ENCODE data around the gene ARID1B.

The ARID1B gene

DNA sequence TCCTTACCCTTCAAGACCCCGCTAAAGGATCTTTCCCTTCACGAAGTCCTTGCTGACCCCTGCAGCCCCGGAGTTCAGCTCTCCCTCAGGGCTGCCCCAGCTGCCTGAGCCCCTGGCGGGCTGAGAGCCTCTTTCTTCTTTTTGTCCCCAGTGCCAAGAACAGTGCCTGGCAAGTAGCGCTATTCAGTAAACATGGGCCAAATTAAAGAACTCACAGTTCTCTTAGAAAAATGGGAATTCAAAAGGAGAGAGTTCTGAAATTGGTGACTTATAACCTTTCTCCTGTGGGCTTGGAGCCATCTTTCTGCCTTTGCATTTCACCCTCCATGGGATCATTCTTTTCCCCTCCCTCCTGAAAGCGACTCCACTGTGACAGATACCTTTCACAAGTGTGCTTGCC lies 318.9 kb downstream of the ARID1B start:
- Mint-ChIP-seq H3K4me3 (no peak overlapping the region), H3K9me3 (no peaks in the 10 kb centered on the region), H3K4me1 (ENCODE audit: low read depth) (peaks cover 92% of the 10 kb centered on the region), H3K27ac (peak overlapping the region; percentile 91), H3K36me3 (ENCODE audit: low read depth) (peaks cover 24% of the 10 kb centered on the region), H3K27me3 (no peaks in the 10 kb centered on the region)
- intact Hi-C loops (cut with micrococcal nuclease), result loop anchor here (10.0 kb wide), 1 partner anchor 51 kb away; no protein-coding TSS in a partner anchor

DNA sequence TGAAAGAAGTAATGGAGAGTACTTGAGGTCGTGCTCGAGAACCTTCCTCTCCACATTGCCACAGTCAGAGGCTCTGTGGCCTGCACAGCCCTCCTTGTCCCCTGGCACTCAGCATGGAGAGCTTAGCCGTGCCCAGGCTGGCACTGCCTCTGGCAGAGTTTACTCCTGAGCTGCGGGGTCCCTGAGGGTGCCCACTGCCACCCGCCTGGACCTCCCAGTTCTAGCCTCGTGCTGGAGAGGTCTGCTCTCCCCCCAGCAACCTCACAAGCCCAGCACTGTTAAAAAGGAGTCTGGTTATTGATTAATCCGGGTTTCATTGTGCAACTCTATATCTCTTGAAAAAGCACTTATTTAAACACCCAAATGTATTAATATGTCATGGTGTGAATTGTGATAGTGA lies 319.3 kb downstream of the ARID1B start:
- peak overlapping the region; percentile 91 for H3K27ac Mint-ChIP-seq
- intact Hi-C loops (cut with micrococcal nuclease), result loop anchor here (10.0 kb wide), 1 partner anchor 52 kb away; no protein-coding TSS in a partner anchor
- peaks cover 24% of the 10 kb centered on the region for H3K36me3 Mint-ChIP-seq (ENCODE audit: low read depth)
- peaks cover 94% of the 10 kb centered on the region for H3K4me1 Mint-ChIP-seq (ENCODE audit: low read depth)
- H3K9me3 Mint-ChIP-seq, result no peaks in the 10 kb centered on the region
- H3K4me3 Mint-ChIP-seq, result no peak overlapping the region
- no peaks in the 10 kb centered on the region for H3K27me3 Mint-ChIP-seq

DNA sequence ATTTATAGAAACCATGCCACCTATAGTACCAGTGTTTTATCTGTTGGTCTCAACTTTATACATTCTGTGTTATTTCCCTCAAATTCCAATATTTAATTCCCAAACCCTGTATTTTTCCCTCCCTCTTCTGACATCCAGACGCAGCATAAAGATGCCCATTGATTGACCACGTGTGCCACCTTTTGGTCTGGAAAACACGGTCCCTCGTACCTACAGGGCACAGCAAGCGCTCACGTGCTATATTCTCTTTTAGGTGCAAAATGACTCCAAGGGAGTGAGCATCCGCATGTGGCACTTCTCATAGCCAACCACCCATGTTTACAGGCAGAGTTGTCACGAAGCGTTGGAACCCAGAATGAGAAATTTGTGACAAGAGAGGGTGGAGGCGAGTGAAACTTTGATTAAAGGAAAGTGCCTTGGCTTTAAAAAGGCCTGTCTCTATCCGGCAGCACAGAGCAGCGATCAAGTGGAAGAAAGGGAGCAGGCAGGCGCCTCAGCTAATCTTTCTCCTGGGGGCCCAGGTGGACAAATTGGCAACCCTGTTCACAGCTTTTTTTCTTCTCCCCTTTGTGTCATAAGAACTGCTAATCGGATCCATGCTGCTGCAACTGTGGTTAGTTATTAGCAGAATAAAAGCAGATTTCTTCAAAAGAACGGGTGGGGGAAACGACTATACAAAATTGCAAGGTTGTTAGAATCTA lies 320.2 kb downstream of the ARID1B start:
- Mint-ChIP-seq H3K4me1 (ENCODE audit: low read depth) (peaks cover 91% of the 10 kb centered on the region), H3K9me3 (no peaks in the 10 kb centered on the region), H3K27me3 (no peaks in the 10 kb centered on the region), H3K27ac (peak overlapping the region; percentile 19), H3K4me3 (no peak overlapping the region), H3K36me3 (ENCODE audit: low read depth) (peaks cover 24% of the 10 kb centered on the region)
- intact Hi-C loops (cut with micrococcal nuclease), result loop anchor here (10.0 kb wide), 1 partner anchor 53 kb away; no protein-coding TSS in a partner anchor

DNA sequence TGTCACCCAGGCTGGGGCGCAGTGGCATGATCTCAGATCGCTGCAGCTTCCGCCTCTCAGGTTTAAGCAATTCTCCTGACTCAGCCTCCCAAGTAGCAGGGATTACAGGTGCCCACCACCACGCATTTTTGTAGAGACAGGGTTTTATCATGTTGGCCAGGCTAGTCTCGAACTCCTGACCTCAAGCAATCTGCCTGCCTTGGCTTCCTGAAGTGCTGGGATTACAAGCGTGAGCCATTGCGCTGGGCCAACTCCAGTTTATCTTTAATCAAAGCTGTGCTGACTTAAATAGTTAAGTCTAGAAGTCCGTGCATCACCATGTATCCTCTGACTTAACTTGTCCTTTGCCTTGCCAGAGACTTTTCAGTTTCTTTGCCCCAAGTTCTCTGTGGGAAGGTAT lies 321.8 kb downstream of the ARID1B start:
- H3K27ac Mint-ChIP-seq, result peak overlapping the region; percentile 19
- no peaks in the 10 kb centered on the region for H3K27me3 Mint-ChIP-seq
- peaks cover 22% of the 10 kb centered on the region for H3K36me3 Mint-ChIP-seq (ENCODE audit: low read depth)
- intact Hi-C loops (cut with micrococcal nuclease), result loop anchor here (10.0 kb wide), 1 partner anchor 54 kb away; no protein-coding TSS in a partner anchor
- H3K9me3 Mint-ChIP-seq, result no peaks in the 10 kb centered on the region
- H3K4me3 Mint-ChIP-seq, result no peak overlapping the region
- H3K4me1 Mint-ChIP-seq (ENCODE audit: low read depth), result peaks cover 77% of the 10 kb centered on the region

DNA sequence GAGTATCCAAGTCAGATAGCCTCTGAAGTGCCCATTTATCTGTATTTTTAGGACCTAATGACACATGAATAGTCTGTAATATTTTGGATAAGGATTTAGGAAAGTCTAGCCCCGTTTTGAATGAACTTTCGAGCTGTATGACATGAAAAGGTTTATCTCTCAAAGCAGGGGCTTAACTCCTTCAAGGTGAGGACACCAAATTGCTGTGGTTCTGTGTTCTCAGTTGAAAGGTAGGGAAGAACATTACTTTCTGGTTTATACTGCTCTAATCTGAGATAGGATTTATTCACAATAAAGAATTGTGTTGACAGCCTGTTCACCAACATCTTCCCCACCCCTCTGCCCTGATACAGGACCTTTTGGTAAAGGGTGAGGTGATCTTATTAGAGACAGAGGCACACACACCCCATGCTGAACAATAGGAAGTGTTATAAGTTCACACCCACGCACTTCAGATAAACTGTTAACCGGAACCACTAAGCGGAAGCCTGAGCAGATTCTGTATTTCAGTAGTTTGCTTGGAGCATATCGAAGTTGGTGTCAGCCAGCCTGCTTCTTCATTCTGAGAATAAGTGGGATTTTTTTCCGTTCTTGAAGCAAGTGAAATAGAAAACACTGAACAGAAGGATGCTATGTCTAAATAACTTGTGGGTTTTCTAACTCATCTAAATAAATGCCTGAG lies 322.9 kb downstream of the ARID1B start:
- Mint-ChIP-seq H3K4me1 (ENCODE audit: low read depth) (peaks cover 77% of the 10 kb centered on the region), H3K36me3 (ENCODE audit: low read depth) (peaks cover 25% of the 10 kb centered on the region), H3K9me3 (no peaks in the 10 kb centered on the region), H3K27me3 (no peaks in the 10 kb centered on the region), H3K4me3 (no peak overlapping the region), H3K27ac (peak overlapping the region; percentile 68)
- intact Hi-C loops (cut with micrococcal nuclease), result loop anchor here (10.0 kb wide), 1 partner anchor 55 kb away; no protein-coding TSS in a partner anchor

DNA sequence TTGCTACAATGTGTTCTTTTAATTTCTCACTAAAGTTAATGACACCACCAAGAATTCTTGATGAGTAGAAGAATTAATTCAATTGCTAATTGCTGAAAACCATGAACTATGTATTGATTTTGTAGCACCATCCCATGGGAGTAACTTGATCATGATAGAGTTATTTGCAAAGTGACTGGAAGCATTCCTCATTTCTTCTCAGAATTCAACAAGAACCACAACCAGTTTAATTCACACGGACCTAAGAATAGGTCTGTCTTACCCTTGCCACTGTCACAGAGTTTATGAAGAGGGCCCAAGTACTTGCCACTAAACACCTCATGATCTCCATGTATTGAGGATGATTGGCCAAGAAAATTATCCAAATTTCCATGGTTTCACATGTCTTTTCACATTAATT lies 324.0 kb downstream of the ARID1B start:
- no peak overlapping the region for H3K4me3 Mint-ChIP-seq
- H3K36me3 Mint-ChIP-seq (ENCODE audit: low read depth), result peaks cover 27% of the 10 kb centered on the region
- peaks cover 70% of the 10 kb centered on the region for H3K4me1 Mint-ChIP-seq (ENCODE audit: low read depth)
- intact Hi-C loops (cut with micrococcal nuclease), result no loop called here
- no peaks in the 10 kb centered on the region for H3K9me3 Mint-ChIP-seq
- no peaks in the 10 kb centered on the region for H3K27me3 Mint-ChIP-seq
- H3K27ac Mint-ChIP-seq, result peak overlapping the region; percentile 68

DNA sequence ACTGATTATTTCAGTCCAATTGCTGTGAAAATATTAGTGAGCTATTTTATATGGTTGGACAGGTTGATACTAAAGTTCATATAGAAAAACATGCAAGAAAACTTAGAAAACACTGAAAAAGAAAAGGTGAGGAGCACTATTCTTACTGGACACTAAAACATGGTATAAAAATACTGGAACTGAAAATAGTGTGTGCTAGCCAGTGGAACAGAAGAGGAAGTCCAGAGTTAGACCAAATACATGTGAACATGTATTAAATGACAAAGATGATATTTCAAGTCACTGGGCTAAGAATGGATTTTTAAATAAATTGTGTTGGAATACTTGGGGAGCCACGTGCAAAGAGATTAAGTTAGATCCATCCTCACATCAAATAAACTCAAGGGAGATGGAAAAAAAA lies 327.6 kb downstream of the ARID1B start:
- peak overlapping the region; percentile 88 for H3K27ac Mint-ChIP-seq
- H3K27me3 Mint-ChIP-seq, result no peaks in the 10 kb centered on the region

DNA sequence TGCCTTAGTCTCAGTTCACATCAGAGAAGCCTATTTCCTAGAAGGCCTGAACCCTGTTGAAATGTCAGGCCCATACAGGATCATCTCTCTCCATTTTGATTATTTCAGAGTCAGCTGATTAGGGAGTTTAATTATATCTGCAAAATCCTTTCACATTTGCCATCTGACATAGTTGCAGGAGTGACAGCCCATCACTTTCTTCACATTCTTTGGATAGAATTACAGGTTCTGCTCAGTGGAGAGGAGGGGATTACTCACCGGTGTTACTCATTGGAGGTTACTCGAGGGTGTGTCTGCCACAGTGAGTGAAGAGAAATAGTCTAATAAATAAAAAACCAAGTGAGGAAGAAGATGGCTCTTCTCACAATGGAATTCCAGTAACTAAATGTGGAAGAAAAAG lies 329.3 kb downstream of the ARID1B start:
- H3K9me3 Mint-ChIP-seq, result no peaks in the 10 kb centered on the region
- peaks cover 39% of the 10 kb centered on the region for H3K4me1 Mint-ChIP-seq (ENCODE audit: low read depth)
- intact Hi-C loops (cut with micrococcal nuclease), result no loop called here

More for the DNA sequence above, 327.6 kb downstream of the ARID1B start:
- Mint-ChIP-seq H3K4me3 (no peak overlapping the region), H3K9me3 (no peaks in the 10 kb centered on the region), H3K4me1 (ENCODE audit: low read depth) (peaks cover 56% of the 10 kb centered on the region), H3K36me3 (ENCODE audit: low read depth) (peaks cover 20% of the 10 kb centered on the region)
- intact Hi-C loops (cut with micrococcal nuclease), result no loop called here

DNA sequence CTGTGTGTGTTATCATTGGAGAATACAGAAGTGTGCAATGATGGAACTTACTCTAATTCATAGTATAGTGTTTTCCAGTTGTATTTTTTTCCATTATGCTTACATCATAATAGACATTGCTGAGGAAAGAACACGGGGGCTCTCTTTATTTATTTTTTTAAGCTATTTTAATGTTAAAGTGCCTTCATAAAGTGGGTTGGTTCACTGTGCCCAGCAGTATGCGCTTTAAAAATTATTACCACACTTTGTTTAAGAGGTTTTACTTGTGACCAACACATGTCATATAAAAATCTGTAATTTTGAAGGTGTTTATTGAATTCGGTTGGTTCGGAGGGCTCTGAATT lies 330.4 kb downstream of the ARID1B start:
- Mint-ChIP-seq H3K27ac (peak overlapping the region; percentile 8), H3K4me1 (ENCODE audit: low read depth) (peaks cover 36% of the 10 kb centered on the region), H3K4me3 (no peak overlapping the region), H3K27me3 (no peaks in the 10 kb centered on the region), H3K36me3 (ENCODE audit: low read depth) (peaks cover 42% of the 10 kb centered on the region), H3K9me3 (no peaks in the 10 kb centered on the region)
- intact Hi-C loops (cut with micrococcal nuclease), result no loop called here

More for the DNA sequence above, 329.3 kb downstream of the ARID1B start:
- Mint-ChIP-seq H3K27me3 (no peaks in the 10 kb centered on the region), H3K36me3 (ENCODE audit: low read depth) (peaks cover 35% of the 10 kb centered on the region), H3K4me3 (no peak overlapping the region), H3K27ac (peak overlapping the region; percentile 88)

DNA sequence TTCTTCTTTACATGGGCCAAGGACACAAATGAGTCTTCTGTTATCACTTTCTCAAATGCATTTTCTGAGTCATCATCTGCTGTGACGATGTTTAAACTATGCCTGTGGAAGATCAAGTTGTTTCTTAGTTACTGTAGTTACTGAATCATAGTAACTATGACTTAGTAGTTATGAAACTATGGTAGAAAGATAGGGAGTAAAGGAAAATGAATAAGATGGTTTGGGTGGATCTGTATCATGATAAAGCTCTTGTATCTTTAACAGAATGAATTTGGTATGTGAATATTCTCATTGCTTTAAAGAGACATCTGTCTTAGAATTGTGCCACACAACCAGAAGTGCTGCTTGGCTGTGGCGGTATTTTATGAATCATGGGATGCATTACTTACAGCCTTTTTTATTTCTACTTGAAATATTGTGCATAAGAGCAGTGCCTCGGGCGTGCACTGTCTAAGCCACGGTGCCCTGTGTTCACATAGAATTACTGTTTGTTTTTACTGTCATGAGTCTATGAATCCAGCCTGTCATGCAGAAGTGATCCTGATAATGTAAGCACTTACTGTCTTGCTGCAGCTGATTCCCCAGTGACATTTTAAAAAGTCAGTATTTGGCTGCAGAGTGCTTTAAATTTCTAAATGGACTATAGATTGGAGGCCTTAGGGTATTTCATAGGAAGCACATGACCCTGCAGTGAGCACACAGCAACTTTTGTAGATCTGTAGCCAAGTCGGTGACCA lies 330.9 kb downstream of the ARID1B start:
- no peak overlapping the region for H3K4me3 Mint-ChIP-seq
- H3K4me1 Mint-ChIP-seq (ENCODE audit: low read depth), result peaks cover 36% of the 10 kb centered on the region
- H3K36me3 Mint-ChIP-seq (ENCODE audit: low read depth), result peaks cover 43% of the 10 kb centered on the region
- intact Hi-C loops (cut with micrococcal nuclease), result no loop called here
- peaks cover 3% of the 10 kb centered on the region for H3K9me3 Mint-ChIP-seq
- no peaks in the 10 kb centered on the region for H3K27me3 Mint-ChIP-seq
- peak overlapping the region; percentile 8 for H3K27ac Mint-ChIP-seq

DNA sequence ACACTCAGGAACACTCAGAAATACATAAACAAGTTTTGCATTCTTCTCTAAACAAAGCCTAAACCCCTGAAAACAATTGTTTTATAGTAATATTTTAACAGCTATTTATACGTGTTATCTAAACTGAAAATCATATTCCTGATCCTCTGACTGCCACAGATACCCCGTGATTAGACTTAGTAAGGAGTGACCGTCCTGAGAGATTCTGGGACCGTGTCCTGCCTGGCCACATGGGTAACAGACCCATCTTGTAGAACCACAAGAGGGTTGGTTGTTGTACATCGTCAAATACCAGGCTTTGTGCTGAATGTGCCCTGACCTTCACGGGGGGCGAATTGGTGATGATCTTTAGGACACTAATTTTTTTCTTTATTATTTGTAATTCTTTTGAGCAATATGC lies 331.7 kb downstream of the ARID1B start:
- no peak overlapping the region for H3K4me3 Mint-ChIP-seq
- H3K27ac Mint-ChIP-seq, result no peak overlapping the region
- H3K4me1 Mint-ChIP-seq (ENCODE audit: low read depth), result peaks cover 35% of the 10 kb centered on the region
- H3K27me3 Mint-ChIP-seq, result no peaks in the 10 kb centered on the region
- peaks cover 48% of the 10 kb centered on the region for H3K36me3 Mint-ChIP-seq (ENCODE audit: low read depth)
- intact Hi-C loops (cut with micrococcal nuclease), result no loop called here
- peaks cover 9% of the 10 kb centered on the region for H3K9me3 Mint-ChIP-seq

DNA sequence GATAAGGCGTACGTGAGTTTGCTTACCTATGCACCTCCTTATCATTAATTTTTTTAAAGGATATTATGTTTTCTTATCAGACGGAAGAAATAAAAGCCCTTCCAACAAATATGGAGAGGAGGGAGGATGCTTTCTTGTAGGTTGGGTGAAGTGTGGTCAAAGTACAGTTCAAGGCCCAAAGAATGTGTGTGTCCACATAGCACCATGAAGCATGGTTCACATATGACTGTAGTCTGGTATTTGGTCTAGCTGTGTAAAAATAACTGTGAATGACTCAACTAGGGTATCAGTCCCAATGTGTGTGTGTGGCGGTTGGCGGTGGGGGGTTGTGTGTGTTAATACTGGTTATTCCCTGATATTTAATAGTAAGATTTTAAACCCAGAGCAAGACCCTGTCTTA lies 333.4 kb downstream of the ARID1B start:
- peaks cover 20% of the 10 kb centered on the region for H3K4me1 Mint-ChIP-seq (ENCODE audit: low read depth)

DNA sequence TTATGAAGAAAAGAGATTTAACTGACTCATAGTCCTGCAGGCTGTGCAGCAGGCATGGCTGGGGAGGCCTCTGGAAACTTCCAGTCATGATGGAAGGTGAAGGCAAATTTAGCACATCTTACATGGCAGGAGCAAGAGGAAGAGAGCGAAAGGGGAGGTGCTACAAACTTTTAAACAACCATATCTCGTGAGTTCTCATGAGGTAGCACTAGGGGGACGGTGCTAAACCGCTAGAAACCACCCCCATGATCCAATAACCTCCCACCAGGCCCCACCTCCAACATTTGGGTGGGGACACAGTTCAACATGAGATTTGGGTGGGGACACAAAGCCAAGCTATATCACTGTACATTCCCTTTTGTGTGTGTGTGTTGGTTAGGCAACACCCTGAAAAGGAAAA lies 336.2 kb downstream of the ARID1B start:
- Mint-ChIP-seq H3K4me3 (no peak overlapping the region), H3K4me1 (ENCODE audit: low read depth) (peaks cover 1% of the 10 kb centered on the region), H3K27me3 (no peaks in the 10 kb centered on the region), H3K9me3 (peaks cover 9% of the 10 kb centered on the region), H3K27ac (no peak overlapping the region), H3K36me3 (ENCODE audit: low read depth) (peaks cover 35% of the 10 kb centered on the region)
- intact Hi-C loops (cut with micrococcal nuclease), result no loop called here

More for the DNA sequence above, 333.4 kb downstream of the ARID1B start:
- Mint-ChIP-seq H3K27me3 (no peaks in the 10 kb centered on the region), H3K4me3 (no peak overlapping the region), H3K36me3 (ENCODE audit: low read depth) (peaks cover 43% of the 10 kb centered on the region), H3K27ac (peak overlapping the region; percentile 17), H3K9me3 (peaks cover 9% of the 10 kb centered on the region)
- intact Hi-C loops (cut with micrococcal nuclease), result no loop called here

DNA sequence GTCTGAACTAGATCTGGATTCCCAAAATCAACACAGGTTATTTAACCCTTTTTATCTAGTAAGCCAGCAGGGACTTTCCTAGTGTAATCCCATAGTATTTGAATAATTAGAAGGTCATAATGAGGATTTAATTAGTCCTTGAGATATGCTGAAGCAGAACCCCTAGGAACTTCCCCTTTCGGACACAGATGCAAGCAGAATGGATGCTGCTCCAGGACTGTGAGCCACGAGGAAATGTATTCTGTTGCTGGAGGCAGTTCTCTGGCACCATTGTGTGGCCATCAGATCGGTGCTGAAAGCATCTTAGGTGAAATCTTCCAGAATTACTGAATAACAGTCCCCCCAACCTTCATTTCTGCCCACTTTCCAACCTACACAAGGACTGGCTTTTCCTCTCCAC lies 339.2 kb downstream of the ARID1B start:
- intact Hi-C loops (cut with micrococcal nuclease), result no loop called here
- Mint-ChIP-seq H3K4me3 (no peak overlapping the region), H3K36me3 (ENCODE audit: low read depth) (peaks cover 29% of the 10 kb centered on the region), H3K27ac (no peak overlapping the region), H3K27me3 (no peaks in the 10 kb centered on the region), H3K9me3 (peaks cover 9% of the 10 kb centered on the region), H3K4me1 (ENCODE audit: low read depth) (peaks cover 7% of the 10 kb centered on the region)
